SK-N-SH treated with all-trans-retinoic acid at 6 μM for 48 hours (cell line): Measurements from ENCODE around the gene PECR.

Source experiments
- ATAC-seq: fragments of 200-7000 bp; cut with Tn5 transposase; 3 replicates; pipeline ENCODE4 v1.9.1; 2020; ENCODE audit warnings: mild to moderate bottlenecking, moderate library complexity
- ARNTL ChIP-seq: fragments of 450-650 bp; formaldehyde crosslinking; IDR thresholded peaks from 2 replicates; pipeline ENCODE4 v1.5.0; 2020; ENCODE audit warnings: low read depth, mild to moderate bottlenecking, moderate library complexity, borderline replicate concordance
- BACH2 ChIP-seq: fragments of 250-450 bp; sonication (Bioruptor Pico); IDR thresholded peaks from 2 replicates; pipeline ENCODE4 v1.9.0; 2021; ENCODE audit warnings: mild to moderate bottlenecking, borderline replicate concordance
- CSDC2 ChIP-seq: fragments of 250-450 bp; sonication (Bioruptor Pico); IDR thresholded peaks from 2 replicates; pipeline ENCODE4 v1.5.0; 2020; ENCODE audit warnings: mild to moderate bottlenecking, moderate library complexity
- ESRRG ChIP-seq: fragments of 250-450 bp; sonication (Bioruptor Pico); IDR thresholded peaks from 2 replicates; pipeline ENCODE4 v1.6.1; 2021; ENCODE audit warnings: mild to moderate bottlenecking
- GLIS3 ChIP-seq: fragments of 250-450 bp; sonication (Bioruptor Pico); IDR thresholded peaks from 2 replicates; pipeline ENCODE4 v1.5.0; 2020; ENCODE audit warnings: mild to moderate bottlenecking, moderate library complexity
- ISL1 ChIP-seq: fragments of 250-450 bp; sonication (Bioruptor Pico); IDR thresholded peaks from 2 replicates; pipeline ENCODE4 v2.1.2; 2022; ENCODE audit warnings: mild to moderate bottlenecking, moderate library complexity
- OSR1 ChIP-seq: fragments of 250-450 bp; sonication (Bioruptor Pico); IDR thresholded peaks from 2 replicates; pipeline ENCODE4 v1.8.0; 2022; ENCODE audit warnings: moderate library complexity, mild to moderate bottlenecking, inconsistent platforms
- POU6F1 ChIP-seq: fragments of 250-450 bp; sonication (Bioruptor Pico); IDR thresholded peaks from 2 replicates; pipeline ENCODE4 v1.8.0; 2021; ENCODE audit warnings: low read depth, mild to moderate bottlenecking, moderate library complexity, borderline replicate concordance
- PPARA ChIP-seq: fragments of 250-450 bp; sonication (Bioruptor Pico); IDR thresholded peaks from 2 replicates; pipeline ENCODE4 v1.5.0; 2020; ENCODE audit warnings: mild to moderate bottlenecking, borderline replicate concordance
- RARB ChIP-seq: fragments of 250-450 bp; sonication (Bioruptor Pico); IDR thresholded peaks from 2 replicates; pipeline ENCODE4 v1.8.0; 2021; ENCODE audit warnings: mild to moderate bottlenecking, moderate library complexity
- SNAI2 ChIP-seq: fragments of 250-450 bp; sonication (Bioruptor Pico); IDR thresholded peaks from 2 replicates; pipeline ENCODE4 v1.5.0; 2020; ENCODE audit warnings: mild to moderate bottlenecking, moderate library complexity
- TCF4 ChIP-seq: fragments of 250-450 bp; sonication (Bioruptor Pico); IDR thresholded peaks from 2 replicates; pipeline ENCODE4 v1.8.0; 2021; ENCODE audit warnings: mild to moderate bottlenecking, moderate library complexity, borderline replicate concordance
- TOX ChIP-seq: fragments of 250-450 bp; sonication (Bioruptor Pico); IDR thresholded peaks from 2 replicates; pipeline ENCODE4 v1.8.0; 2021; ENCODE audit warnings: mild to moderate bottlenecking, moderate library complexity, borderline replicate concordance
- ZFP3 ChIP-seq: fragments of 250-450 bp; sonication (Bioruptor Pico); IDR thresholded peaks from 2 replicates; pipeline ENCODE4 v1.5.0; 2020; ENCODE audit warnings: mild to moderate bottlenecking, moderate library complexity
- ZFP30 ChIP-seq: fragments of 450-650 bp; formaldehyde crosslinking; IDR thresholded peaks from 2 replicates; pipeline ENCODE4 v1.5.0; 2022; ENCODE audit warnings: mild to moderate bottlenecking, moderate library complexity
- ZNF565 ChIP-seq: fragments of 450-650 bp; formaldehyde crosslinking; conservative IDR thresholded peaks from 2 replicates; pipeline ENCODE4 v1.5.0; 2020; ENCODE audit warnings: low read depth, mild to moderate bottlenecking, moderate library complexity
- ZNF70 ChIP-seq: fragments of 450-650 bp; formaldehyde crosslinking; IDR thresholded peaks from 2 replicates; pipeline ENCODE4 v1.5.0; 2020; ENCODE audit warnings: mild to moderate bottlenecking, moderate library complexity
- ZNF8 ChIP-seq: fragments of 450-650 bp; formaldehyde crosslinking; IDR thresholded peaks from 2 replicates; pipeline ENCODE4 v1.5.0; 2020; ENCODE audit warnings: mild to moderate bottlenecking, moderate library complexity
- TF ChIP-seq, protein P1 (sequence below): fragments of 250-450 bp; sonication (Bioruptor Pico); IDR thresholded peaks from 2 replicates; pipeline ENCODE4 v1.5.1; 2020; ENCODE audit warnings: low read depth, mild to moderate bottlenecking, moderate library complexity
- TF ChIP-seq, protein P2 (sequence below): fragments of 250-450 bp; sonication (Bioruptor Pico); IDR thresholded peaks from 2 replicates; pipeline ENCODE4 v1.5.0; 2020; ENCODE audit warnings: mild to moderate bottlenecking, moderate library complexity
- TF ChIP-seq, protein P3 (sequence below): fragments of 250-450 bp; sonication (Bioruptor Pico); IDR thresholded peaks from 2 replicates; pipeline ENCODE4 v1.5.1; 2021; ENCODE audit warnings: mild to moderate bottlenecking, moderate library complexity

Gene PECR

GRCh38 chr2:216015722-216016464, 65.7 kb downstream of the PECR start:
- ATAC-seq: no peak
- TF ChIP-seq SNAI2 (no peak), RARB (no peak)

GRCh38 chr2:216014986-216015385, 66.6 kb downstream of the PECR start:
- TF ChIP-seq POU6F1 (no peak), ZFP3 (no peak), ISL1 (CRISPR knock-in tag) (no peak), GLIS3 (CRISPR knock-in tag) (no peak), ESRRG (CRISPR knock-in tag) (no peak), ZFP30 (CRISPR knock-in tag) (no peak), CSDC2 (no peak), OSR1 (CRISPR knock-in tag) (no peak), TCF4 (no peak), ZNF565 (CRISPR knock-in tag) (no peak), ARNTL (CRISPR knock-in tag) (no peak), ZNF70 (no peak), PPARA (CRISPR knock-in tag) (no peak), TOX (CRISPR knock-in tag) (no peak)
- TF ChIP-seq, protein P1, sequence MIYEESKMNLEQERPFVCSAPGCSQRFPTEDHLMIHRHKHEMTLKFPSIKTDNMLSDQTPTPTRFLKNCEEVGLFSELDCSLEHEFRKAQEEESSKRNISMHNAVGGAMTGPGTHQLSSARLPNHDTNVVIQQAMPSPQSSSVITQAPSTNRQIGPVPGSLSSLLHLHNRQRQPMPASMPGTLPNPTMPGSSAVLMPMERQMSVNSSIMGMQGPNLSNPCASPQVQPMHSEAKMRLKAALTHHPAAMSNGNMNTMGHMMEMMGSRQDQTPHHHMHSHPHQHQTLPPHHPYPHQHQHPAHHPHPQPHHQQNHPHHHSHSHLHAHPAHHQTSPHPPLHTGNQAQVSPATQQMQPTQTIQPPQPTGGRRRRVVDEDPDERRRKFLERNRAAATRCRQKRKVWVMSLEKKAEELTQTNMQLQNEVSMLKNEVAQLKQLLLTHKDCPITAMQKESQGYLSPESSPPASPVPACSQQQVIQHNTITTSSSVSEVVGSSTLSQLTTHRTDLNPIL: no peak
- TF ChIP-seq, protein P2, sequence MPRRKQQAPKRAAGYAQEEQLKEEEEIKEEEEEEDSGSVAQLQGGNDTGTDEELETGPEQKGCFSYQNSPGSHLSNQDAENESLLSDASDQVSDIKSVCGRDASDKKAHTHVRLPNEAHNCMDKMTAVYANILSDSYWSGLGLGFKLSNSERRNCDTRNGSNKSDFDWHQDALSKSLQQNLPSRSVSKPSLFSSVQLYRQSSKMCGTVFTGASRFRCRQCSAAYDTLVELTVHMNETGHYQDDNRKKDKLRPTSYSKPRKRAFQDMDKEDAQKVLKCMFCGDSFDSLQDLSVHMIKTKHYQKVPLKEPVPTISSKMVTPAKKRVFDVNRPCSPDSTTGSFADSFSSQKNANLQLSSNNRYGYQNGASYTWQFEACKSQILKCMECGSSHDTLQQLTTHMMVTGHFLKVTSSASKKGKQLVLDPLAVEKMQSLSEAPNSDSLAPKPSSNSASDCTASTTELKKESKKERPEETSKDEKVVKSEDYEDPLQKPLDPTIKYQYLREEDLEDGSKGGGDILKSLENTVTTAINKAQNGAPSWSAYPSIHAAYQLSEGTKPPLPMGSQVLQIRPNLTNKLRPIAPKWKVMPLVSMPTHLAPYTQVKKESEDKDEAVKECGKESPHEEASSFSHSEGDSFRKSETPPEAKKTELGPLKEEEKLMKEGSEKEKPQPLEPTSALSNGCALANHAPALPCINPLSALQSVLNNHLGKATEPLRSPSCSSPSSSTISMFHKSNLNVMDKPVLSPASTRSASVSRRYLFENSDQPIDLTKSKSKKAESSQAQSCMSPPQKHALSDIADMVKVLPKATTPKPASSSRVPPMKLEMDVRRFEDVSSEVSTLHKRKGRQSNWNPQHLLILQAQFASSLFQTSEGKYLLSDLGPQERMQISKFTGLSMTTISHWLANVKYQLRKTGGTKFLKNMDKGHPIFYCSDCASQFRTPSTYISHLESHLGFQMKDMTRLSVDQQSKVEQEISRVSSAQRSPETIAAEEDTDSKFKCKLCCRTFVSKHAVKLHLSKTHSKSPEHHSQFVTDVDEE (CRISPR knock-in tag): no peak
- TF ChIP-seq, all 23 proteins: peak for 0
- no peak for ATAC-seq

DNA sequence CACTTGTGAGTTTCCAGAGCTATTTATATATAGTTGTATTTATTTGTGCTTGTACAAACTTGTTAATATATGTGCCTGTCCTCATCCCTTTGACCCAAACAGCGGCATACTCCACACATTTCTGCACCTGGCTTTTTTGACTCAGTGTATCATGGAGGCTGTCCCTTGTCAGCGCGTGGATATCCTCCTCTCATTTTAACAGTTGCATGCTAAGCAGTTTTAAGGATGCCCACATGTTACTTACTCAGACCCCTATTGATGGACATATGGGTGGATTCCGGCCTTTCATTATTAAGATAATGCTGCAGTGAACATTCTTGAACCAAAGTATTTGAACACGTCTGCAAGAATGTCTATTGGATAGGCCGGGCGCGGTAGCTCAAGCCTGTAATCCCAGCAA, 67.6 kb downstream of the PECR start:
- no peak for ATAC-seq
- TF ChIP-seq ZNF8: no peak
- no peak for TF ChIP-seq ISL1 (CRISPR knock-in tag)
- TF ChIP-seq, protein P2 (CRISPR knock-in tag): no peak
- TF ChIP-seq ARNTL (CRISPR knock-in tag): no peak
- no peak for TF ChIP-seq BACH2
- no peak for TF ChIP-seq RARB
- TF ChIP-seq CSDC2: no peak
- no peak for TF ChIP-seq PPARA (CRISPR knock-in tag)
- no peak for TF ChIP-seq TCF4
- TF ChIP-seq POU6F1: no peak
- no peak for TF ChIP-seq SNAI2
- no peak for TF ChIP-seq ZNF565 (CRISPR knock-in tag)
- TF ChIP-seq, protein P1: no peak
- TF ChIP-seq ESRRG (CRISPR knock-in tag): no peak
- TF ChIP-seq, protein P3, sequence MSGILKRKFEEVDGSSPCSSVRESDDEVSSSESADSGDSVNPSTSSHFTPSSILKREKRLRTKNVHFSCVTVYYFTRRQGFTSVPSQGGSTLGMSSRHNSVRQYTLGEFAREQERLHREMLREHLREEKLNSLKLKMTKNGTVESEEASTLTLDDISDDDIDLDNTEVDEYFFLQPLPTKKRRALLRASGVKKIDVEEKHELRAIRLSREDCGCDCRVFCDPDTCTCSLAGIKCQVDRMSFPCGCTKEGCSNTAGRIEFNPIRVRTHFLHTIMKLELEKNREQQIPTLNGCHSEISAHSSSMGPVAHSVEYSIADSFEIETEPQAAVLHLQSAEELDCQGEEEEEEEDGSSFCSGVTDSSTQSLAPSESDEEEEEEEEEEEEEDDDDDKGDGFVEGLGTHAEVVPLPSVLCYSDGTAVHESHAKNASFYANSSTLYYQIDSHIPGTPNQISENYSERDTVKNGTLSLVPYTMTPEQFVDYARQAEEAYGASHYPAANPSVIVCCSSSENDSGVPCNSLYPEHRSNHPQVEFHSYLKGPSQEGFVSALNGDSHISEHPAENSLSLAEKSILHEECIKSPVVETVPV (CRISPR knock-in tag): no peak
- TF ChIP-seq TOX (CRISPR knock-in tag): no peak
- TF ChIP-seq OSR1 (CRISPR knock-in tag): no peak
- no peak for TF ChIP-seq ZFP3
- TF ChIP-seq GLIS3 (CRISPR knock-in tag): no peak
